Bronchial epithelial cell (primary cell): ENCODE measurements around the gene PPP2R5D. TPM values are rescaled to one million over a fixed set of nuclear protein-coding genes. Genes with fewer than 3 reads are reported as not detected.

Experiments used
- DNase-seq: peaks from one replicate; pipeline ENCODE4 v3.0.0-alpha.2; 2010; ENCODE audit warnings: low read depth
- FAIRE-seq: peaks from 2 replicates; lab custom pipeline; 2011; peaks lifted over from hg19 to GRCh38; lab: Jason Lieb, UNC
- H3K27me3 ChIP-seq: 2 replicates; pipeline ENCODE4 v1.5.1; 2011; ENCODE audit warnings: low read length; ENCODE audit not compliant: control insufficient read depth, insufficient read depth
- H3K36me3 ChIP-seq: 2 replicates; pipeline ENCODE4 v1.5.1; 2011; ENCODE audit warnings: low read length; ENCODE audit not compliant: control insufficient read depth, insufficient read depth
- H3K4me3 ChIP-seq: 2 replicates; pipeline ENCODE4 v1.5.1; 2011; ENCODE audit warnings: mild to moderate bottlenecking, low read depth, low read length, control low read depth
- CTCF ChIP-seq: IDR thresholded peaks from 2 replicates; pipeline ENCODE4 v1.5.1; 2011; ENCODE audit warnings: mild to moderate bottlenecking, moderate library complexity, low read length, control low read depth, inconsistent platforms; ENCODE audit not compliant: insufficient read depth, severe bottlenecking
- total RNA-seq: library from RNA; depleted of rRNA; stranded (reverse); fragments of >200 nt; gene quantifications from 2 replicates; pipeline ENCODE4 v1.2.1, GENCODE V29; 2014

Gene PPP2R5D
- total RNA-seq, 1 donor from 2014 or later, result 27.6 TPM

- no peaks in the 10 kb centered on the region for H3K27me3 ChIP-seq
- no peak for TF ChIP-seq CTCF
- H3K4me3 ChIP-seq, result no peak overlapping the region
- FAIRE-seq (no peak), DNase-seq (no peak)
- peaks cover 31% of the 10 kb centered on the region for H3K36me3 ChIP-seq
Observed at GRCh38 chr6:42967228-42967627, 17.1 kb upstream of the PPP2R5D start.

- FAIRE-seq (no peak), DNase-seq (no peak)
- H3K36me3 ChIP-seq, result peaks cover 26% of the 10 kb centered on the region
- H3K27me3 ChIP-seq, result no peaks in the 10 kb centered on the region
- no peak for TF ChIP-seq CTCF
- H3K4me3 ChIP-seq, result no peak overlapping the region
Observed at GRCh38 chr6:42968126-42968701, 16.2 kb upstream of the PPP2R5D start.

GRCh38 chr6:42968783-42969182 lies 15.6 kb upstream of the PPP2R5D start:
- no peaks in the 10 kb centered on the region for H3K27me3 ChIP-seq
- no peak for TF ChIP-seq CTCF
- peaks cover 26% of the 10 kb centered on the region for H3K36me3 ChIP-seq
- no peak for DNase-seq
- no peak overlapping the region for H3K4me3 ChIP-seq
- FAIRE-seq, result no peak

- no peak overlapping the region for H3K4me3 ChIP-seq
- DNase-seq (no peak), FAIRE-seq (no peak)
- no peaks in the 10 kb centered on the region for H3K27me3 ChIP-seq
- no peak for TF ChIP-seq CTCF
- peaks cover 24% of the 10 kb centered on the region for H3K36me3 ChIP-seq
Observed at GRCh38 chr6:42969431-42969830, 14.9 kb upstream of the PPP2R5D start.

GRCh38 chr6:42969934-42970333 lies 14.4 kb upstream of the PPP2R5D start:
- FAIRE-seq (no peak), DNase-seq (no peak)
- H3K27me3 ChIP-seq, result no peaks in the 10 kb centered on the region
- no peak overlapping the region for H3K4me3 ChIP-seq
- no peak for TF ChIP-seq CTCF
- H3K36me3 ChIP-seq, result peaks cover 23% of the 10 kb centered on the region
